Lung (tissue), 12 donors: Measurements from ENCODE around the gene GTF2IRD1. TPM values are rescaled to one million over a fixed set of nuclear protein-coding genes. Genes with fewer than 3 reads are reported as not detected.
A peak's percentile ranks its signal among the peaks of the same experiment; 100 is the strongest.

Experiments used
- ATAC-seq: fragments of 200-7000 bp; cut with Tn5 transposase; one replicate; pipeline ENCODE4 v1.9.1; 2020; ENCODE audit warnings: moderate number of reproducible peaks; ENCODE audit not compliant: insufficient read depth, low FRiP score
- DNase-seq, 3 donors: peaks; one replicate each; pipeline ENCODE4 v3.0.0-alpha.2; 2013 to 2017
- H3K27ac ChIP-seq, 2 donors: one replicate each; pipeline ENCODE4 v1.5.1; 2013; ENCODE audit warnings: mild to moderate bottlenecking in 2 of 2, moderate library complexity in 2 of 2, control low read depth in 1 of 2, inconsistent platforms in 1 of 2, low read depth in 1 of 2, low read length in 1 of 2
- H3K27me3 ChIP-seq, 3 donors: one replicate each; pipeline ENCODE4 v1.5.1; 2013; ENCODE audit warnings: low read length in 2 of 3; ENCODE audit not compliant: control insufficient read depth in 3 of 3, insufficient read depth in 3 of 3
- H3K36me3 ChIP-seq, 4 donors: one replicate each; pipeline ENCODE4 v1.5.1; 2013; ENCODE audit warnings: low read length in 4 of 4, mild to moderate bottlenecking in 1 of 4, moderate library complexity in 1 of 4; ENCODE audit not compliant: control insufficient read depth in 4 of 4, insufficient read depth in 4 of 4
- H3K4me1 ChIP-seq, 5 donors: one replicate each; pipeline ENCODE4 v1.5.1; 2013; ENCODE audit warnings: low read length in 5 of 5, mild to moderate bottlenecking in 2 of 5, moderate library complexity in 1 of 5; ENCODE audit not compliant: control insufficient read depth in 5 of 5, insufficient read depth in 5 of 5
- H3K4me3 ChIP-seq: one replicate; pipeline ENCODE4 v1.5.1; 2013; ENCODE audit warnings: mild to moderate bottlenecking, control low read depth, moderate library complexity
- H3K9ac ChIP-seq, 2 donors: one replicate each; pipeline ENCODE4 v1.5.1; 2013; ENCODE audit warnings: low read length in 2 of 2, control low read depth in 1 of 2; ENCODE audit not compliant: insufficient read depth in 1 of 2
- H3K9me3 ChIP-seq, 4 donors: one replicate each; pipeline ENCODE4 v1.5.1; 2013; ENCODE audit warnings: low read length in 3 of 4, mild to moderate bottlenecking in 1 of 4, moderate library complexity in 1 of 4; ENCODE audit not compliant: control insufficient read depth in 4 of 4, insufficient read depth in 3 of 4
- WGBS, 2 donors: extraction: QIAGEN DNeasy Blood & Tissue Kit; methylation state at CpG; one replicate each; pipeline ENCODE4 v1.1.7; 2013; 5-methylcytosine and 5-hydroxymethylcytosine counted together
- polyA plus RNA-seq, 2 donors: library from polyadenylated mRNA; stranded (reverse); fragments of 200-250 nt; gene quantifications; one replicate each; pipeline ENCODE4 v1.2.1, GENCODE V29; 2013
- total RNA-seq, 2 donors: library from RNA; depleted of rRNA in 1 of 2; stranded (reverse); fragments of >200 nt in 1 of 2; gene quantifications; one replicate each; pipeline ENCODE4 v1.2.1, GENCODE V29; 2014 to 2021
- TF ChIP-seq, protein P1 (sequence below): IDR thresholded peaks from 2 replicates; pipeline ENCODE4 v1.5.1; 2012; ENCODE audit warnings: mild to moderate bottlenecking; ENCODE audit errors: control extremely low read depth, extremely low read depth
- donor health status: control.
- donor health status: control.
- donor health status: Bipolar disorder and iron deficiency.
- donor health status: healthy.
- donor health status: DM: yes; HTN: yes; CAD: no.

The GTF2IRD1 gene
- total and polyA plus RNA-seq, 4 donors: 9.3 to 24.1 (median 17.2) TPM

DNA sequence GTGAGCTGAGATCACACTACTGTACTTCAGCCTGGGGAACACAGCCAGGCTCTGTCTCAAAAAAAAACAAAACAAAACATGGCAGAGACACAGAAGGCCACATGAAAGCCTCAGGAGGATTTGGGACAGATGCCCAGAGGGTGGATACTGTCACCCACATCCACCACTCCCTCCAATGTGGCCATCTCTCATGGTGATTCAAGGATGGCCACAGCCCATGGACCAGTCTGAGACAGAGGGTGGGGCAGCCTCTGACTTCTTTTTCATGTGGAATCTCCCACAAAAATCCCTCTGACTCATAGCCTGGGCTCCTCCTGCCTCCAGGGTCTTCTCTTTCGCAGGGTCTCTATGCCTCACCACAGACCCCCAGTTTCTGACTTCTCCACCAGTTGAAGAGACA is 144.9 kb downstream of the GTF2IRD1 start:
- Histone ChIP-seq H3K27ac (no peak overlapping the region), H3K4me1 (no peaks in the 10 kb centered on the region), H3K9me3 (no peaks in the 10 kb centered on the region), H3K27me3 (no peaks in the 10 kb centered on the region), H3K9ac (no peak overlapping the region), H3K36me3 (peaks cover 3 to 16% (median 14%) of the 10 kb centered on the region in 4 donors), H3K4me3 (no peak overlapping the region)
- TF ChIP-seq, protein P1, sequence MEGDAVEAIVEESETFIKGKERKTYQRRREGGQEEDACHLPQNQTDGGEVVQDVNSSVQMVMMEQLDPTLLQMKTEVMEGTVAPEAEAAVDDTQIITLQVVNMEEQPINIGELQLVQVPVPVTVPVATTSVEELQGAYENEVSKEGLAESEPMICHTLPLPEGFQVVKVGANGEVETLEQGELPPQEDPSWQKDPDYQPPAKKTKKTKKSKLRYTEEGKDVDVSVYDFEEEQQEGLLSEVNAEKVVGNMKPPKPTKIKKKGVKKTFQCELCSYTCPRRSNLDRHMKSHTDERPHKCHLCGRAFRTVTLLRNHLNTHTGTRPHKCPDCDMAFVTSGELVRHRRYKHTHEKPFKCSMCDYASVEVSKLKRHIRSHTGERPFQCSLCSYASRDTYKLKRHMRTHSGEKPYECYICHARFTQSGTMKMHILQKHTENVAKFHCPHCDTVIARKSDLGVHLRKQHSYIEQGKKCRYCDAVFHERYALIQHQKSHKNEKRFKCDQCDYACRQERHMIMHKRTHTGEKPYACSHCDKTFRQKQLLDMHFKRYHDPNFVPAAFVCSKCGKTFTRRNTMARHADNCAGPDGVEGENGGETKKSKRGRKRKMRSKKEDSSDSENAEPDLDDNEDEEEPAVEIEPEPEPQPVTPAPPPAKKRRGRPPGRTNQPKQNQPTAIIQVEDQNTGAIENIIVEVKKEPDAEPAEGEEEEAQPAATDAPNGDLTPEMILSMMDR: no peak
- WGBS, 2 donors: 87 to 100% methylated on average over 1 of the region's 1 CpG
- DNase-seq (no peak), ATAC-seq (no peak)

DNA sequence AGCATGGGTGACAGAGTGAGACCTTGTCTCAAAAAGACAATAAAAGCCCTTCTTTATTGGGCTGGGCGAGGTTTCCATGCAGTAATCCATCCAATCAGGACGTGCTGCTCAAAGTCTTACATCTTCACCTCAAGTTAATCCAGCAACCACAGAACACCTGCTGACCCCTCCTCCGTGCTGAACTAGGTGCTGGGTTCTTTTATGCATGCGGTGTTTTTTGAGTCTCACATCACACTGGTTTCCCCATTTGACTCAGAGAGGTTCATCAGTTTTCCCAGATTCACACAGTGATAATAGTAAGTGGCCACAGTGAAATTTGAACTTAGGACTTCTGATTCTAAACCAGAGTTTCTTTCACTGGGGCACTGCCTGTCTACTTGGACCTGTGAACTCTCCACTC is 145.5 kb downstream of the GTF2IRD1 start:
- no peaks in the 10 kb centered on the region for H3K27me3 ChIP-seq
- DNase-seq (no peak), ATAC-seq (no peak)
- TF ChIP-seq, protein P1: no peak
- peaks cover 3 to 16% (median 14%) of the 10 kb centered on the region in 4 donors for H3K36me3 ChIP-seq
- no peak overlapping the region for H3K4me3 ChIP-seq
- WGBS, 2 donors: 87 to 94% methylated on average over 4 of the region's 4 CpGs
- H3K4me1 ChIP-seq: no peaks in the 10 kb centered on the region
- no peaks in the 10 kb centered on the region for H3K9me3 ChIP-seq
- no peak overlapping the region for H3K9ac ChIP-seq
- H3K27ac ChIP-seq: no peak overlapping the region

DNA sequence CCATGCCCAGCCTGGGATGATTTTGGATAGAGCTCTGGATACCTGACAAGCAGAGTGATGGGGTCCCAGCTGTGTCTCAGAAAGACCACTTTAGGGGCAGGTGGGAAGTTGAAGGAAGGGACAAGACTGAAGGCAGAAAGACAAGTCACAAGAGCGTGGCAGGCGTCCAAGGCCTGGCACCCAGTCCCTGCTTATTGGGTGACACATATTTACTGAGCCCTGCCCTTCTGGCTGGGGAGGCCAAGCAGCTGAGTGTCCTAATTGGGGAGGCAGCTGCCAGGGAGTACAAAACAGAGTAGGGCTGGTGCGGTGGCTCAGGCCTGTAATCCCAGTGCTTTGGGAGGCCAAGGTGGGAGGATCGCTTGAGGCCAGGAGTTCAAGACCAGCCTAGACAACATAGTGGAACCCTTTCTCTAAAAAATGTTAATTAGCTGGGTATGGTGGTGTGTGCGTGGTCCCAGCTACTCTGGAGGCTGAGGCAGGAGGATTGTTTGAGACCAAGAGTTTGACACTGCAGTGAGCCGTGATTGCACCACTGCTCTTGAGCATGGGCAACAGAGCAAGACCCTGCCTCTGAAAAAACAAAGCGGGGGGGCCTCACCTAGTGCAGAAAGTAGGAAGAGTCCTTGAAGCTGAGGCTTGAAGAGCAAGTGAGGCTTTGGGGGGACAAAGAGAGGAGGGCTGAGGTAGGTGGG is 150.8 kb downstream of the GTF2IRD1 start:
- Histone ChIP-seq H3K4me1 (peaks cover 0 to 6% (median 4%) of the 10 kb centered on the region in 5 donors), H3K4me3 (no peak overlapping the region), H3K27ac (peak overlapping the region in 1 of 2 donors; percentile 44), H3K9me3 (no peaks in the 10 kb centered on the region), H3K27me3 (no peaks in the 10 kb centered on the region), H3K9ac (no peak overlapping the region), H3K36me3 (peaks cover 0 to 9% (median 2%) of the 10 kb centered on the region in 4 donors)
- TF ChIP-seq, protein P1: no peak
- WGBS, 2 donors: 85 to 94% methylated on average over 7 of the region's 7 CpGs
- DNase-seq: no peak
- no peak for ATAC-seq
